Panc1 (cell line): Measurements from ENCODE around the gene KLHL35.

Experiments used
- POLR2AphosphoS5 ChIP-seq: IDR thresholded peaks from 2 replicates; pipeline ENCODE4 v1.6.1; 2012; ENCODE audit warnings: mild to moderate bottlenecking, low read depth, low read length, moderate library complexity
- REST ChIP-seq, 2 experiments: IDR thresholded peaks; 2 replicates each; pipeline ENCODE4 v1.6.1; 2011 to 2012; ENCODE audit warnings: low read depth in 2 of 2, control low read depth in 1 of 2, low read length in 1 of 2, mild to moderate bottlenecking in 1 of 2, moderate library complexity in 1 of 2; ENCODE audit not compliant: insufficient read depth in 1 of 2
- SIN3A ChIP-seq: IDR thresholded peaks from 2 replicates; pipeline ENCODE4 v1.6.1; 2012; ENCODE audit warnings: low read depth, mild to moderate bottlenecking, low read length, moderate library complexity, borderline replicate concordance; ENCODE audit not compliant: insufficient read depth
- TCF7L2 ChIP-seq: IDR thresholded peaks from 2 replicates; pipeline ENCODE4 v1.6.1; 2011; ENCODE audit warnings: mild to moderate bottlenecking, low read depth, low read length, inconsistent platforms
- TF ChIP-seq, protein P1 (sequence below): fragments of 450-650 bp; IDR thresholded peaks from 2 replicates; pipeline ENCODE4 v1.5.1; 2017; ENCODE audit warnings: mild to moderate bottlenecking

DNA sequence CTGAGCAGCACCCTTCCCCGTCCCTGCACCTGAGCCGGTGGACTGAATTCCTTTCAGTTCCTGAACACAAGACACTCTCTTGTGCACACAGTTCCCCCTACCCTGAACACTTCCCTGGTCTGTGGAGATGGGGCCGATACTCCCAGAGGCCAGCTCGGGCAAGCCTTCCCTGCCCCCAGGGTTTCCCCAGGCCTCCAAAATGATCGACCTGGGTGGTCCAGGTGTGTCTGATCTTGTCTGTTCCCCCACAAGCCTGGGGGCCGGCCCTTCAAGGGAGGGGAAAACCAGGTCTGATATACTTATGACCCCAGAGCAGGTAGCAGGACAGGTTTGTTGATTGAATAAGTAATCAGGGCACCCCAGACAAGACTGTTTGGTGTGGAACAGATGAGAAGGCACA, 40.7 kb upstream of the KLHL35 start:
- no peak for TF ChIP-seq SIN3A
- no peak for TF ChIP-seq TCF7L2
- TF ChIP-seq, protein P1, sequence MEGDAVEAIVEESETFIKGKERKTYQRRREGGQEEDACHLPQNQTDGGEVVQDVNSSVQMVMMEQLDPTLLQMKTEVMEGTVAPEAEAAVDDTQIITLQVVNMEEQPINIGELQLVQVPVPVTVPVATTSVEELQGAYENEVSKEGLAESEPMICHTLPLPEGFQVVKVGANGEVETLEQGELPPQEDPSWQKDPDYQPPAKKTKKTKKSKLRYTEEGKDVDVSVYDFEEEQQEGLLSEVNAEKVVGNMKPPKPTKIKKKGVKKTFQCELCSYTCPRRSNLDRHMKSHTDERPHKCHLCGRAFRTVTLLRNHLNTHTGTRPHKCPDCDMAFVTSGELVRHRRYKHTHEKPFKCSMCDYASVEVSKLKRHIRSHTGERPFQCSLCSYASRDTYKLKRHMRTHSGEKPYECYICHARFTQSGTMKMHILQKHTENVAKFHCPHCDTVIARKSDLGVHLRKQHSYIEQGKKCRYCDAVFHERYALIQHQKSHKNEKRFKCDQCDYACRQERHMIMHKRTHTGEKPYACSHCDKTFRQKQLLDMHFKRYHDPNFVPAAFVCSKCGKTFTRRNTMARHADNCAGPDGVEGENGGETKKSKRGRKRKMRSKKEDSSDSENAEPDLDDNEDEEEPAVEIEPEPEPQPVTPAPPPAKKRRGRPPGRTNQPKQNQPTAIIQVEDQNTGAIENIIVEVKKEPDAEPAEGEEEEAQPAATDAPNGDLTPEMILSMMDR: no peak
- no peak for TF ChIP-seq REST (IDR thresholded peaks at IDR 0.05; ENCODE audit: insufficient read depth in 1 of 2, low read depth in 2 of 2, low read length in 1 of 2)
- no peak for TF ChIP-seq POLR2AphosphoS5
